ENCODE data around the gene C1QB. TPM values are rescaled to one million over a fixed set of nuclear protein-coding genes. Genes with fewer than 3 reads are reported as not detected.

C1QB gene, protein sequence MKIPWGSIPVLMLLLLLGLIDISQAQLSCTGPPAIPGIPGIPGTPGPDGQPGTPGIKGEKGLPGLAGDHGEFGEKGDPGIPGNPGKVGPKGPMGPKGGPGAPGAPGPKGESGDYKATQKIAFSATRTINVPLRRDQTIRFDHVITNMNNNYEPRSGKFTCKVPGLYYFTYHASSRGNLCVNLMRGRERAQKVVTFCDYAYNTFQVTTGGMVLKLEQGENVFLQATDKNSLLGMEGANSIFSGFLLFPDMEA
- total RNA-seq (2012; rRNA removed) (not detected in 2 replicates), polyA plus RNA-seq (2012; rRNA removed) (not detected in 2 replicates), Bru-seq, nascent RNA (not detected), BruChase-seq, experiment 1, labeled RNA remaining after a 6-hour chase (not detected), BruChase-seq, experiment 2, labeled RNA remaining after a 2-hour chase (not detected)
- polyA plus RNA-seq (2012; cell fraction: cytosol; rRNA removed) = not detected in 2 replicates
- not detected in 2 replicates for polyA plus RNA-seq (2012; cell fraction: nucleus; rRNA removed; ENCODE audit: low replicate concordance)
- long read RNA-seq = 0 reads

DNA sequence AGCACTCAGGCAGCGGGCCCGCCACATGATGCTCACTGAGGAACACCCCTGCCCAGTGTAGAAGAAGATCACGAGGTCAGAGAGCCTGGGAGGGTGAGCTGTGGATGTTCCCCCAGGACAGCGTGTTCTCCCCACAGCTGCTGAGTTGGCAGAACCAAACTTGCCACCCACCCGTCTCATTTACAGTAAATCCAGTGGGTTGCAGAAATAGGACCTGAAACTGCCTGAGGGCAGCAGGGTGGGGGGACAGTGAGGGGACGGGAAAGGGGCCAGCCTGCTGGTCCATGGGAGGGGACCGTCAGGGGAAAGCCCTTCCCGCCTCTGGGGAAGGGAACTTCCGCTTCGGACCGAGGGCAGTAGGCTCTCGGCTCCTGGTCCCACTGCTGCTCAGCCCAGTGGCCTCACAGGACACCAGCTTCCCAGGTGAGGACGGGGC is at the start of gene C1QB:
TSS of gene C1QB (plus strand) at position 356 of the 436 bp plus-strand sequence. CDS start 6,227 bp downstream, outside the sequence.
- Histone ChIP-seq H3K14ac (replicated peaks; ENCODE audit: low read depth, low read length) (no peak within 1 kb of the TSS), H3K4ac (ENCODE audit: low read depth, low read length) (no peak within 1 kb of the TSS), H4K5ac (ENCODE audit: low read depth, low read length) (no peak within 1 kb of the TSS), H3K4me3 (ENCODE audit: insufficient read depth, low read depth, low read length) (no peak within 1 kb of the TSS), H2AK5ac (ENCODE audit: low read depth, low read length) (no peak within 1 kb of the TSS), H3K9me1 (ENCODE audit: insufficient read depth, low read length) (no peaks in the 10 kb centered on the region), H3K56ac (ENCODE audit: extremely low read depth, insufficient read depth, low read length) (no peak within 1 kb of the TSS), H3K9ac (ENCODE audit: low read depth, low read length) (no peak within 1 kb of the TSS), H3K9me3 (ENCODE audit: control insufficient read depth, insufficient read depth, low read length) (no peaks in the 10 kb centered on the region), H3K27me3 (ENCODE audit: control insufficient read depth, insufficient read depth, low read length) (peaks cover 79% of the 10 kb centered on the region), H2BK5ac (ENCODE audit: low read depth, low read length, poor library complexity, severe bottlenecking) (no peak within 1 kb of the TSS), H3K18ac (ENCODE audit: low read depth, low read length) (no peak within 1 kb of the TSS), H4K20me1 (ENCODE audit: insufficient read depth, low read length) (no peaks in the 10 kb centered on the region), H4K91ac (ENCODE audit: insufficient read depth, low read depth, low read length) (no peak within 1 kb of the TSS), H2AFZ (replicated peaks; ENCODE audit: low read length, poor library complexity) (no peak within 1 kb of the TSS), H3K4me2 (ENCODE audit: low read depth, low read length) (no peak within 1 kb of the TSS), H3K4me1 (ENCODE audit: control insufficient read depth, insufficient read depth, low read length) (no peaks in the 10 kb centered on the region), H4K8ac (ENCODE audit: low read depth in 2 of 2, low read length in 2 of 2) (no peak within 1 kb of the TSS), H3K23ac (ENCODE audit: low read depth, low read length) (no peak within 1 kb of the TSS), H2BK20ac (ENCODE audit: low read depth, low read length) (no peak within 1 kb of the TSS), H2BK120ac (ENCODE audit: low read depth, low read length) (no peak within 1 kb of the TSS), H3K27ac (ENCODE audit: insufficient read depth, low read length) (no peak within 1 kb of the TSS), H3K36me3 (ENCODE audit: control insufficient read depth, insufficient read depth, low read length) (no peaks in the 10 kb centered on the region), H2BK15ac (ENCODE audit: low read depth, low read length) (no peak within 1 kb of the TSS), H2AK9ac (replicated peaks; ENCODE audit: low read depth, low read length, poor library complexity) (no peak within 1 kb of the TSS), H3K79me1 (ENCODE audit: low read depth in 1 of 2, low read length in 2 of 2) (no peaks in the 10 kb centered on the region)
- CTCF ChIA-PET = no interaction called here
- DNase-seq = no peak
- dilution Hi-C loops (cut with HindIII; ENCODE audit: low sequenced_read_pairs, unreplicated experiment) = no loop called here
- intact Hi-C loops (cut with micrococcal nuclease) = no loop called here
- in situ Hi-C loops (cut with MboI; ENCODE audit: low sequenced_read_pairs) = no loop called here
- no TSS peak for BruUV-seq (replicated peaks)
- POLR2A ChIA-PET (ENCODE audit: unreplicated experiment) = no interaction called here
- WGBS, 2 experiments (ENCODE audit: extremely low coverage in 2 of 2, insufficient read length in 1 of 2) = 68% methylated on average over 8 of the region's 13 CpGs; no CpG with 5 or more reads in 1 of the 2 experiments
- TF ChIP-seq POLR2A (IDR thresholded peaks at IDR 0.05; ENCODE audit: low read depth, low read length) = no peak
- no peak for TF ChIP-seq MAZ (IDR thresholded peaks at IDR 0.05; ENCODE audit: borderline replicate concordance, low read depth, low read length)
- TF ChIP-seq RFX5 (IDR thresholded peaks at IDR 0.05; ENCODE audit: low read depth, low read length) = no peak
- TF ChIP-seq RCOR1 (IDR thresholded peaks at IDR 0.05; ENCODE audit: insufficient replicate concordance, low read length) = no peak
- no peak for TF ChIP-seq MXI1 (IDR thresholded peaks at IDR 0.05; ENCODE audit: borderline replicate concordance, low read depth, low read length)
- no peak for ATAC-seq (ENCODE audit: low read depth)
